NCI-H2196 (cell line): ENCODE data around the gene NGF.
"Not testable (repeated sequence)": the region's sequence is repeated elsewhere in the genome, so short reads cannot be mapped to it uniquely, and the experiment has no call there.

Experiments
- DNase-seq: peaks from one replicate; lab custom pipeline; 2025; ENCODE audit not compliant: unreplicated experiment; lab: John Stamatoyannopoulos, UW

The NGF gene

DNA sequence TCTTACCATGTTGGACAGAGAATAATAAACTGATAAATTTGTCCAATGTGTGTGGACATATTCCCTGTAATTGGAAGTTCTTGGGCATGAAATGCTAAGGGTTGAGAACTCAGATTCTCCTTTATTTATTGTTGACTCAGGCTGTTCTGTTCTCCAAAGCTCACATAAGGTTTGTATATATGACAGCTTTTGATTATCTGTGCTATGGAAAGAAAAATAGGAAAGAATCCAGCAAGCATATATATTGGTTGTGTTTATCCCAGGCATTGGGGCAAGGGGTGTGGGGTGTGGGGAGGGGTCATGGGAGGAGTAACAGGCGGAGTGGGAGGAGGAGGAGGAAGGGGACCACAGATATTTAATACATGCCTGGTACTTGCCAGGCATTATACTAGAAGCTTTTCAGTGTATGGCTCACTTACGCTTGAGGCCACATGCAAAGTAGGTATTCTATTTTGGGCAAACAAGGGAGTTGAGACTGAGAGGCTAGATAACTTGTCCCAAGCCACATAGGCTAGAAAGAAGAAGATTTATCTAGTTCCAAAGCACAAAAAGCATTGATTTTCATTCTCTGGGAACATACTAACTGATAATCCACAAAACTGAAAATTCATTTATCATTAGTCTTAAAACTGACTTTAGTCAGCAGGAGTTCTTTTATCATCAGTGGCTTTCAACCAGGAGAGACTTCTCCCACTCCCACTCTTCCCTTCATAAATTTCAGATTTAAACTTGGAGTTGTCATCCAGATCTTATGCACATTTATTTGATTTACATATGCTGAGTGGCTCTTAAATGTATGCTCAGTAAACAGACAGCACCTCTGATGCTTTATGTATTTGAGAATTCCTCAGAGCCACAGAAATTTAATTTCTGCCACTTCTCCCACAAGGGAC, 27.2 kb downstream of the NGF start:
- no peak for DNase-seq

DNA sequence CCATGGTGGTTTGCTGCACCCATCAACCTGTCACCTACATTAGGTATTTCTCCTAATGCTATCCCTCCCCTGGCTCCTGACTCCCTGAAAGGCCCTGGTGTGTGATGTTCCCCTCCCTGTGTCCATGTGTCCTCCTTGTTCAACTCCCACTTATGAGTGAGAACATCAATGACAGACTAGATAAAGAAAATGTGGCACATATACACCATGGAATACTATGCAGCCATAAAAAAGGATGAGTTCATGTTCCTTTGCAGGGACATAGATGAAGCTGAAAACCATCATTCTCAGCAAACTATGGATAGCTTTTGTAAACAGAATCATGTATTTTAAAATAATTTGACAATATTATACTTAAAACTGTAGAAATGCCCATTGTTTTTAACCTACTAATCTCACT, 28.5 kb downstream of the NGF start:
- DNase-seq: not testable (repeated sequence)

DNA sequence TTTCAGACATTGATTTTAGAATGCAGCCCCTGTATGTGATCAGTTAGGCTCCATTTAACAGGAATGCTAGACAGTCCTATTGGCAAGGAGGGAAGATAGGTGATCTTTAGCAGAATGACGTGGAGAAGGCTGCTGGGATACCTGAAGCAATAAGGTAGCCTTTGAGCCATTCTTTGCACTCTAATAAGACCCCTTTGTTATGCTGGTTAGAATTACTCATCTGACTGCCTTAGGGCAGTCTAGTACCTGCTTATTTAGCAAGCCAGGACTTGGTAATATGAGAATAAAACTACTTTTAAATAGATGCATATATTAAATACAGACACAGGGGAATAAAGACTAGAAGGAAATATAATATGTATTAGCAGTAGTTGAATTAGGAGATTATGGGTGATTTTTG, 29.1 kb downstream of the NGF start:
- DNase-seq: no peak

DNA sequence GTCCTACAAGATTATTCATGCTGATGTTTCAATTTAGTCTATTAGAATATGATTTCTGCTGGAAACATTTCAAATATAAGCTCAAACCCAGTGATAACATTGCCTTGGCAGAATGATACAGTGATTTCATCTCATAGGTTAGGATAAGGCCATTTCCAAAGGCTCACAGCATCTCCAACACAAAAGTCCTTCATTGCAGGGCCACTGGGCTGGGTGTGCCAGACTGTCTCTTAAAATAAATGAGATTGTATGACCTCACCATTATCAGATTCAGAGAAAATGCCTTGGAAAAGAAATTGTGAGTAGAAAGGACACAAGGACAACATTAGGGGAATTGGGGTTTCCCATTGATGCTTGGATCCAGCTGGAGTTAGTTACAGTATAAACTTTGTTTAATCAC, 30.4 kb downstream of the NGF start:
- no peak for DNase-seq

DNA sequence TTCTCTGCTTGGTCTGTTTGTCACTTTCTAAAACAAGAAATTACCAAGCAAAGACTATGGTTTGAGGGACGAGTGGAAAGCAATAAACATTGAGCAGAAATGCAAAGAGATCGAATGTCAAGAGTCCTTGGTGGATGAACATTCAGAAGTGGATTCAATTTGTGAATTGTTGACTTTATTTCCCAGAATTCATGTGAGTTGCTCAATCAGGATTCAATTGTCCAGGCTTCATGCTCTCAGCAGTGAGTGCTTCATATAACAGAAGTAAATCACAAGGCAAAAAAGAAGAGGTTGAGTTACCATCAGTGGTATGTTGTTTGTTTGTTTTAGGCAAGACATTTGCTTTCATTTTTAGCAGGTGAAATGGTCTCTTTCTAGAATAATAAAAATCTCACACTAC, 31.9 kb downstream of the NGF start:
- DNase-seq: peak; percentile 8

DNA sequence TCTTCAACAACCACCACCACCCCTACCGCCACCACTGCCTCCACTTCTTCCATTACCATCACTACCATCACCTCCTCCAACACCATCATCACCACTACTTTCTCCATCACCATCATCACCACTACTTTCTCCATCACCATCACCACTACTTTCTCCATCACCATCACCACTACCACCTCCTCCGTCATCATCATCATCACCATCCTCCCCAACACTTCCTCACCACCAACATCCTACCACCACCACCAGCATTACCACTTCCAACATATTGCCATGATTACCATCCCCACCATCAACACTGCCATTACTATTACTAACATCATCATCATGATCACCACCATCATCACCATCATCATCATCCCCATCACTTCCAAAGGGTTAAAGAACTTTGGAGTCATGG, 34.7 kb downstream of the NGF start:
- no peak for DNase-seq

DNA sequence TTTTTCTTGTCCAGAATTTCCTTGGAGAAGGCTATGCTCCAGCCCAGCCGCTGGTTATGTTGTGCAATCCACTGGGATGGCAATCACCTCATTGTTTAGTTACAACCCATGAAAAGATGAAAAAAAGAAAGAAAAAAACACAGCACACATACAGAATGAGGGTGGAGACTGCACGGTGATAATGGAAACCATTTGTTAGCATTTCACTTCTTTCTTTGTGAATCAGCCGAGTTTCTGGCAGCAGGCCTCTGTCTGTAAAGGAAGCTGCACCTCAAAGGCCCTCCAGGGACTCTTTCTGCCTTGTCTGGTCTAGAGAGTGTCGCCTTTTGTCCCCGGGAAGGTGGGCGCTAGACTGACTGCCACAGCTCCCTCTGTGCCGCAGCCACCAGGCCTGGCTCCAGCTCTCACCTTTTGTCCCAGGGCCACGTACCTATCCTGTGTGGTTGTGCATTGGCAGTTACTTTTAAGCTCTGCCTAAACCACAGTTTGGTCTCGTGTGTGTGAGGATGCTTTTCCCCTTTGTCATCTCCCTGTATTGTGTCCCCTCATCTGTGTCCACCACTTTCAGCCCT, 35.6 kb downstream of the NGF start:
- no peak for DNase-seq

DNA sequence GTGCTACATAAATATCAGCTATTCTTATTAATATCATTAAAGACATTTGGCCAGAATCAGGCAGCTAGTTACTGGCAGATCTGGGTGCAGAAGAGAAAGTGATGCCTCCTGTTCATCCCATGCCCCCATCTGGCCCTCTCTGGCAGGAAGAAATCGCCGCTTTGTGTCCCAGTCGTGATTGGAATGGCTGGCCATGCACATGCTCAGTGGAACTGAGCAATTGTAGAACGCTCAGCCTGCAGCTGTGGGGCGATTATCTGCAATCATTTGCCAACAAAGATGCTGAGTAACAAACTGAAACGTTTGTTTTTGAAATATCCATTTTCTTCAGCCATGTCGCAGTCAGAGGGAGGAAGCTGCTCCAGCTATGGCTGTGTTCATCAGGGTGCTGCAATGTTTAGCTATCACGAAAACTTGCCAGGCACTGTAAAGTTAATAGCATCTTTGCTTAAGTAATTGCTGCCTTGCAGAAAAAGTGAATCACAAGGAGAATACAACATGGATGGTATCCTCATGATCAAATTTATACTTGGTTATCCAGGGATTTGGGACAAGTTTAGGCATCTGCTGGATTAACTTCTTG, 36.5 kb downstream of the NGF start:
- no peak for DNase-seq

DNA sequence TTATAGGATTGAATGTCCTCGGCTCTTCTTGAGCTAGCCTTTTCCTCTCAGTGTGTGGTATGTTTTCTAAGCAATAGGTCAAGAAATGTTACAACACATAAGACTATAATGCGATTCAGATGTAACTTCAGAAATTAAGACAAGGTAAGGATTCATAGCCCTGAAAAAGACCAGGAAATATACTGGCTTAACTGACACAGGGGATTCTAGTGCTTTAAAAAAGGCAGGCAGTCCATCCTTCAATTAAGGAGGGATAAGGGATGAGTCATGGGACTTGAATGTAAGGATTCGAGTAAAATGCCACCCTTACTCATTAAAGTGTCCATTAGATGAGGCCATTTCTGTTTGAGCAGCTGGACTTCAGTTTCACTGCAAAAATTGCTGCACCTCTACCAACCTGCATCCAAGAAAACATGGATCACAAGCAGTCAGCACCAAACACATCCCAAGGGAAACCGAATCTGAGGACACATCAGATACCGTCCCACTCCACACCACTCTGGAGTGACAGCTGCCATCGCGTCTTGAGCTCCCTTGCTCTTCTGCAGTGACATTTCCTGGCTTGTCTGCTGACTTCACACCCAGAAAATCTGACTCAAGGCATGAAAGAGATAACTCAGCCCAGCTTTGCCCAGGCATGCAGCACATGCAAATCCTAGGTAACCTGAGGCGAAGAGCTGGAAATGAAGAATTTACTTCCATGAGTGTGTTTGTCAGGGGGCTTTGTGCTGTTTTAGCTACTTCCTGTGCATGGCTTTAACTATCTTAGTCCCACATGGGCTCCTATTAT, 37.8 kb downstream of the NGF start:
- no peak for DNase-seq

DNA sequence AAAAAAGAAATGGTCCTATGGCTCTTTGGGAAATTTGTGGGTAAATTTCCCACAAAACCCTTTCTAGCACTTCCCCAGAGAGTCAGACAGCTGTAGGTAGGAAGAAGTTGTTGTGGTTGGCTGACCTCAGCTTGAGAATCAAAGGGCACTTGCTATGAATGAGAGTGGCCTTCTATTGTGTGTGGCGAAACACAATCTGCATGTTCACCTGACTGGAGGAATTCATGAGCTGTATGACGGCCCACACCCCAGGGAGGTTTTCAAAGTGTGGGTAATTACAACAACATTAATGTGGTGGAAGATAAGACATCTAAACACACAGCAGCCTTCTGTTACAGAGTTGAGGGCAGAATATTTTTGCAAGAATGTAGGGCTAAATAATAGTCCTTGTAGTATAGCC, 38.8 kb downstream of the NGF start:
- DNase-seq: no peak

DNA sequence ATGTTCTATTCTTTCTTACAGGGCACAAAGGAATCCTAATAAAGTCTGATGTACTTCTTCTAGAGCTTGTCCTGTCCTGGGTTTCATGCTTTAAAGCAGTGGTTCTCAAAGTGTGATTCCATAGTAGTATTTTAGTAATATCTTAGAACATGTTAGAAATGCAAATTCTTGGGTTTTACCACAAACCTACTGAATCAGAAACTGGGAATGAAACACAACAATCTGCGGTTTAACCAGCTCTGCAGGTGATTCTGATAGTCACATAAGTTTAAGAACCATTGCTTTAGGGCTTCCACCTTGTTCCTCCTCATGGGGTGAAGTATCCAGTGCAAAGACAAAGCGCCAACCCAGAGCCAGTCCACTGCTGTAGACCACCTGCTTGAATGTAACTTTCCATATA, 41.1 kb downstream of the NGF start:
- no peak for DNase-seq

DNA sequence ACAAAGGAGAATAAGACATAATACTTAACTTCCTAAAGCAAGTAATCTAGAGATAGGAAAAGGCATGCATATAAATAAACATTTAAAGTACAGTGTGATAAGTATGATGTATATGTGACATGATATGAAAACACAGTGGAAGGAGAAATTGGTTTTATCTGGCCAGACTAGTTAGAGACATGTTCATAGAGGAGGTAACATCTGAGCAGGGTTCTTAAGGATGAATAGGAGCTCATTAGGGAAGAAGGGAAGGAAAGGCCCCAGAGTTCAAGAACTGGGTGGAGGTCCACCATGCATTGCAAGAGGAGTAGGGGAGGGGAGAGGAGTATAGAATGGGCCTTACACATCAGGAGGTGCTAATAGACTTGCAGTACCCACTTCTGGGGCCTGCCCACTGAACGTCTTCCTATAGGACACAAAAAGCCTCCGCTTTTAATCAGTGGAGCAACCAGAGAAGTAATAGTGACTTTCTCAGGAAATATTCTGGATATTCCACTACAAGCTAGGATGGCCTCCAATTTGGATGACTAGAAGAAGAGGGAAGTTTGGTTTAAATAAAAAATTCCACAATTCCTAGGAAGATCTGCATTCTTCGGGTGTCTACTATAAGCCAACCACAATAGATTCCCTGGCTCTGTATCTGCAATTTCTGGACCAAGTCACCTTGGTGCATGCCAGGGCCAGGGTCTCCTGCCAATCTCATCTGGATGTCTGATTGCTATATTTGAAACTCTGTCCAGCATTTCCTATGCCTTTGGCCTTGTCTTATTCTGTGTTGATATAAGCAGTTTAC, 41.9 kb downstream of the NGF start:
- no peak for DNase-seq

DNA sequence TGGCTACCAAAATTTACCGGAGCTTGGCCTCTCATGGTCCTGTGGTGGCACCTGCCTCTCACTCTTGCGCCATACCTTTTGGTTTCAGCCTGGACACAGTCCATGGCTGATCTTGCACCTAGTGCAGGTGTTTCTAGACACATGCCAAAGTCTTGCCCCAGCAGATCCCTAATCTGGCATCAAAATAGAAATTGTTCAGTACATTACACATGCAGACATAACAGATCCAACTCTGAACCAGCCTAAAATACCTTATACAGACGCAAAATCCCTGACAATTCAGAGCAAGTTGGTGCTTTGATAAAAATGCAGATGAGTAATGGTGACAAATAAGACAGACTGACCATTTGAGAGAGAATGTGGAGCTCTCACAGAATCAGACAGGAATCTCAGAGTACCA, 44.1 kb downstream of the NGF start:
- no peak for DNase-seq

DNA sequence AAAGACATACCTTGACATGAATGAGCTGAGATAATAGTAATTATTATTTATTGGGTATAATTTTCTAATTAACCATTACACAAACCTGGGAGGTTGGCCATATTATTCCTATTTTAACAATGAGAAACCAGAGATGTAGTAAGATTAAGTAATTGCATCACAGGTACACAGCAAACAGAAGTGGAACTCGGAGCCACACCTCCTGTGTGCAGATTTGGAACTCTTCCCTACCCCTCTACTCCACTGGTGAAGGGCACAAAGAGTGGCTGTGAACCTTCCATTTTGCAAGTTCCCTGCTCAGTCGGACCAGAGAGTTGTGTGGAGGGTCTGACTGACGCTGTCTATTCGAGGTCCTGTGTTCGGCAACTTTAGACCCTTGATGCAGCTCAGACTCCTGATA, 45.0 kb downstream of the NGF start:
- no peak for DNase-seq

DNA sequence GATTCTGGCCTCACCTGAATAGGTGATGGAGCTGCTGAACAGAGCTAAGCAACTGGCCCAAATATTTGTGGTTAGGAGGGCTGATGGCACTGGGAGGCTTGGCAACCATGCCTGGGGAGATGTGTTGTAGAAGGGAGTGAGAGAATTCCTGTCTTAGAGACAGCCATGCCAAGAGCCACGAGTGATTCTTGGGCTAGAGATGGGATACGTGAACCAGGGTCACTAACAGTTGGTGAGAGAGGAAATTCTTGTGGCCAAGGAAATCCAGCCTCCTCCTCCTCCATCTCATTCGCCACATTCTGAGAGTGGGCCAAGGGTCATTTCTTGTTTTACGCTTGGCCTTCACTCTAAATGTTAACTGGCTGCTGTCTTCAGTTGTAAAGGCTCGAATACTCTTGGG, 46.3 kb downstream of the NGF start:
- no peak for DNase-seq

DNA sequence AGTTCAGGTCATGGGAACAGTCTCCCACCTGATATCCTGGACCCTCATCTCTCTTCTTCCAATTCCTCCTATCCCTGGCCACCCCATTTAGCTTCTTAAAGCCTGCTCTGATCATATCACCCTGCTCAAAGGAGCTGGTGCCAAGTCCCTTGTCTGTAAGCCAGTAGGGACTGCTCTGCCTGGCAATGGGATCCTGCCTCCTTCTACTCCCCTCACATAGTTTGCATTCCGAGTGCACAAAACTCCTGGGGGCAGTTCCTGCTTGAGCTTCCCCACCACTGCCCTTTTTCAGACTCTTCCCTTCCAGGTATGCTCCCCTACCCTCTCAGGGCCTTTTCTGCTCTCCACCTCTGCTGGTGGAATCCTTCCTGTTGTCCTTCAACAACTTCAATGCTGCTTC, 48.1 kb downstream of the NGF start:
- no peak for DNase-seq

DNA sequence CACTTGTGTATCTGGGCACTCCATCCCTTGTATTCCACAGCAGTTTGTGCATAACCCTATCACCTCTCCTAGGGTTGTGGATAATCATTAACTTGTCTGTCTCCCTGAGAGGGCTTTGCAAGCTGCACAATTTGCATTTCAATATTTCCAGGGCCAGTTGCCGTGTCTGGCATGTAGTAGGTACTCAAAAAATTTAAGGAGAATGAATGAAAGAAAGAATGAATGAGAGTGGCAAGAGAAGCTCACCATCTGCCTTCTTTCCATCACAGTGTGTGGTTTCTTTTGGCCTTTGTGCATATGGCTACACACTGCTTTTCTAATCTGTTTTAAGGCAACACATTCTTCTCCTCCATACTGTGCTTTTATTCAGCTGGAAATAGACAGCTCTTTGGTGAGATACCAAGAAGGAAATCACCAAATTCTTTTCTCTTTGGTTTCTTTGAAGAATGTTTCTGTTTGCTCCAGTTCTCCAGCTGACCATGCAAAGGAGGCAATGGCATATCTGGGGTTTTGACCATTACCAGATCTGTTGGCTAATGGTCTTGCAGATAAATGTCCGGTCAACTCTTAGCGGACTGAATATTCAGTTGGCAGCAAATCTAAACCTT, 49.4 kb downstream of the NGF start:
- no peak for DNase-seq

DNA sequence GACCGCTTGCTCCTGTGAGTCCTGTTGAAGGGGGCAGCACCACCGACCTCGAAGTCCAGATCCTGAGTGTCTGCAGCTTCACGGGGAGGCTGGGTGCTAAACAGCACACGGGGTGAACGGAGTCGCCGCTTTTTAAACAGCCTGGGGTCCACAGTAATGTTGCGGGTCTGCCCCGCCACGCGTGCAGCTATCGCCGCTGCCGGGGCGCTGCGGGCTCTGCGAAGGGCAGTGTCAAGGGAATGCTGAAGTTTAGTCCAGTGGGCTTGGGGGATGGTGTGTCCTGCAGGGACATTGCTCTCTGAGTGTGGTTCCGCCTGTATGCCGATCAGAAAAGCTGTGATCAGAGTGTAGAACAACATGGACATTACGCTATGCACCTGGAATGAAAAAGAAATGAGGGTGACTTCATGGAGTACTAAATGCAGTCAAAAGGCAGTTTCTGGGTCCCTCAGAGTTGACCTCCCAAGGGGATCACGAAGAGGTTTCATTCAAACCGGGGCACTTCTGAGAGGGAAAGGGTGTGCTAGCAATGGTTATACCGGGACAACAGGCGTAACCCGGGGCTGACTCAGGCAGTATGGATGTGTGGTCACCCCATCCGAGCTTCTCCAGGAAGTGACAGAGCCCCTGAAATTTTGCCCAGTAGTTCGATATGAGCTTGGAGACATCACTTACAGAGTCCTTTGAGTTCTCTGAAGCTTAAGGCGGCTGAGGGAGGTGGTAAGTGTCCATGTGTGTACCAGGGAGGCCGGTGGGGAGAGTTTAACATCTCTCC, 51.4 kb downstream of the NGF start:
- DNase-seq: no peak

DNA sequence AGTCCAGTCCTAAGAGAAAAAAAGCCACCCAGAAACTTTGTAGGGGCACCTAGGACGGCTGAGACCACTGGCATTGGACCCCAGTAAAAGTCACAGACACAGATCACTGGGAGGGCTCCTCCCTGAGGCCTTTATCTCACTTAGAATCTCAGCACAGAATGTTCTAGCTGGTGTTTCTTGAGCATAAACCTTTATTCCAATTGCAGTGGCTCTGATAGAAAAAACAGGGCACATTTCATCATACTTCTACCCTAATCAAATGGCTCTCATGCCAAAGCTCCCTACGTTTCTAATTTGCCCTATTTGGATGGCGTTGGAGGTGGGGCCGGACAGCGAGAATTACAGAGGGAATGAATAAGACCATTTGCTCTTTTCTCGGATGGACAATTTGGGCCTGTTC, 53.8 kb downstream of the NGF start:
- no peak for DNase-seq

DNA sequence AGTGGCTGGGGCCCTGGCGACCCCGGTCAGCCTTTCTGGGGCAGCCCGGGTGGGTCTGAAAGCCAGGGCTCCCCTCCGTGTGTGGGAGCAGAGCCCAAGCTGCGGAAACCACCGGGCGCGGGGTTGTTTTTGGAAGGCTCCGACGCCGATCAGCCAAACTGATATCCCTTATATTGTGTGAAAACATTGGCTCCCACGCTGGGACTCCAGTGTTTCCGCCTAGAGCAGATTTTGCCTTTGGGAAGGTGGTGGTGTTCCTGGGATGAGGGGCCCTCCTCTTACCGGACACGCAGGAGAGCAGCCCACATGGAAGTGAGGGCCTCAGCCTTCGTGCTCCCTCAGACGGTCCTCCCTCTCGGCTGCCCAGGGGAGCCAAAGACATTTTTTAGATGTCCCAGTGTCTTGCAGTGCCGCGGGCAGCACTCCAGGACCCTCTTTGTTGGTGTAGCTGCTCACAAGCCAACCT, 54.3 kb downstream of the NGF start:
- DNase-seq: no peak
